Stimulated activated memory B cell treated with anti-CD40 and anti-IgM and Interleukin-4, amounts not matched to agents 10 μg/mL and 1 μg/mL and 100 μg/mL, for 72 hours (primary cell): ENCODE results near the gene ACTR1A.
"Not testable (repeated sequence)": the region's sequence is repeated elsewhere in the genome, so short reads cannot be mapped to it uniquely, and the experiment has no call there.

Source experiments
- ATAC-seq: fragments of 150-1000 bp; cut with Tn5 transposase; 2 replicates; pipeline ENCODE4 v1.10.0; 2021
- H3K27ac Mint-ChIP-seq: one replicate; pipeline ENCODE4 v1.8.0; 2022; ENCODE audit warnings: mild to moderate bottlenecking, mixed read lengths
- H3K27me3 Mint-ChIP-seq: one replicate; pipeline ENCODE4 v1.8.0; 2022; ENCODE audit warnings: mixed read lengths
- H3K36me3 Mint-ChIP-seq: one replicate; pipeline ENCODE4 v1.8.0; 2022; ENCODE audit warnings: mixed read lengths
- H3K4me1 Mint-ChIP-seq: one replicate; pipeline ENCODE4 v1.8.0; 2022; ENCODE audit warnings: mixed read lengths
- H3K4me3 Mint-ChIP-seq: one replicate; pipeline ENCODE4 v1.8.0; 2022; ENCODE audit warnings: mild to moderate bottlenecking, moderate library complexity, mixed read lengths
- H3K9me3 Mint-ChIP-seq: one replicate; pipeline ENCODE4 v1.8.0; 2022; ENCODE audit warnings: mixed read lengths

ACTR1A gene

GRCh38 chr10:102502337-102503151 is at the start of gene ACTR1A:
Gene ACTR1A, minus strand, starts transcription at chr10:102502712. Its CDS starts 65 bp downstream, at chr10:102502647.
- peaks cover 48% of the 10 kb centered on the region for H3K4me1 Mint-ChIP-seq
- H3K4me3 Mint-ChIP-seq, result no peak within 1 kb of the TSS
- no peaks in the 10 kb centered on the region for H3K27me3 Mint-ChIP-seq
- no peaks in the 10 kb centered on the region for H3K36me3 Mint-ChIP-seq
- ATAC-seq, result peak; percentile 78
- H3K27ac Mint-ChIP-seq, result no peak within 1 kb of the TSS
- no peaks in the 10 kb centered on the region for H3K9me3 Mint-ChIP-seq

- no peaks in the 10 kb centered on the region for H3K9me3 Mint-ChIP-seq
- H3K4me1 Mint-ChIP-seq, result peaks cover 11% of the 10 kb centered on the region
- ATAC-seq, result no peak
- peaks cover 23% of the 10 kb centered on the region for H3K36me3 Mint-ChIP-seq
- no peak overlapping the region for H3K4me3 Mint-ChIP-seq
- H3K27ac Mint-ChIP-seq, result no peak overlapping the region
- H3K27me3 Mint-ChIP-seq, result no peaks in the 10 kb centered on the region
Observed at GRCh38 chr10:102550636-102551210, 48.2 kb upstream of the ACTR1A start.

DNA sequence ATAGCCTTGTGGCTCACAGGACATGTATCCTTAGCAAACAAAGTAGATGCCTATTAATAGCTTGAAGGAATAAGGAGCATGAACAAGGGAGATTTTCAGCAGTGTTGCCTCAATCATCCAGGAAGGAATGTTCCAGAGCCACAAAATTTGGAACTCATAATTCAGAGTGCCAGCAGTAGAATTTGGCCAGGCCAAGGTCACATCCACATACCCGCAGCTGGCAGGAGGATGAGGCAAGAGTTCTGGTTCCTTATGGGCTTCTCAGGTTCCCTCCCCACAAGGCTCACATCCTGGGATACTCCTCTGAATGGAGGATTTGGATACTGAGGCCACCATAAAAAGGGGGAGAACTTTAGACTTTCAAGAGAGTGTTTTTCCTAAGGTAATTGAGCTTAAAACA is 47.0 kb upstream of the ACTR1A start:
- ATAC-seq, result no peak
- H3K27me3 Mint-ChIP-seq, result no peaks in the 10 kb centered on the region
- peaks cover 15% of the 10 kb centered on the region for H3K4me1 Mint-ChIP-seq
- H3K27ac Mint-ChIP-seq, result no peak overlapping the region
- H3K36me3 Mint-ChIP-seq, result peaks cover 25% of the 10 kb centered on the region
- H3K4me3 Mint-ChIP-seq, result no peak overlapping the region
- H3K9me3 Mint-ChIP-seq, result no peaks in the 10 kb centered on the region

DNA sequence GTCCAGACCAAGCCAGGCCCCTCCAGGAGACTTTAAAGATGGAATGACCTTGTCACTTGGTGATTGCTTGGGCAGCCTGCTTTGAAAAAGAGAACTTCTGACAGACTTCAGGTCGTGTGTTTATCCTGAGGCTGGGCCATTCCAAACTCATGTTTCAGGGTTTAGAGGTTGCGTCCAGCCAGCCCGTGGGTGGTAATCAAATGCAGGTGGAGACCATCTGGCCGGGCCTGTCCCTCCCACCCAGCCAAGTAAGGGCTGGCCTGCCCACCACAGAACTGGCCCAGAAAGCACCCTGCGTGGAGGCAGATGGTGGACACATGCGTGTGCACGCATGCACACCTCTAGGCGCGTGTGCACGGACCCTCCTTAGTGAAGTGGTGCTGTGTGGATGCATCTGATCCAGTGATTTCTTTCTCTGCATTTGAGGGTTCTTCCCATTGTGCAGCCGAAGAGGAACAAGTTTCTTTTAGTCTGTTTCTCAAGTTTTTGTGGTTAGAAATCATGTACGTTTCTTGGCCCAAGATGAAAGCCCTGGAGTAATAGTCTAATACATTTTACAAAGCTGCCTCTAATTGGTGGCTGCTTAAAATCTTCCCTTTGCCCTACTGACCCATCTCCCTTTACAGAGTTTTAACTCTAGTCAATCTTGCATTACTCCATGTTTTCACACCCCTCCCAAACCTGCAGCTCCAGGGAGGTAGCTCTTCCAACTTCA is 44.3 kb upstream of the ACTR1A start:
- H3K4me3 Mint-ChIP-seq, result no peak overlapping the region
- no peaks in the 10 kb centered on the region for H3K27me3 Mint-ChIP-seq
- no peaks in the 10 kb centered on the region for H3K9me3 Mint-ChIP-seq
- peaks cover 22% of the 10 kb centered on the region for H3K4me1 Mint-ChIP-seq
- H3K36me3 Mint-ChIP-seq, result peaks cover 20% of the 10 kb centered on the region
- no peak for ATAC-seq
- H3K27ac Mint-ChIP-seq, result no peak overlapping the region

DNA sequence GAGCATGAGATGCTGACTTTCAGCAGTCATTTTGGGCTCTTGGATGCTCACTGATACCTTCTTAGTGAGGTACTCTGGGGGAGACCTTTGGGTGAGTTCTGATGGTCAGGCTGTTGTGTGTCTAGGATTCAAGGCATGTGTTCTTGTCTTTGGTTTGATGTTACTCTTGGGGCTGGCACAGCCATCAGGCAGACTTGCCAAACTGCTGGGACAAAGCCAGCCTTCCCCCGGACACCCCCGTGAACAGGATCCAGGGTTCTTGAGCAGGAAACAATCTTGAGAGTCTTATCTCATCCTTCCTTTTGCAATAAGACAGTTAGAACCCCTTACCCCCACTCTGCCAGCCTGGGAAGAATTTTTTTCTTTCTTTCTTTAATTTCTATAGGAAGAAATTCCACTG is 43.5 kb upstream of the ACTR1A start:
- no peak overlapping the region for H3K27ac Mint-ChIP-seq
- H3K9me3 Mint-ChIP-seq, result no peaks in the 10 kb centered on the region
- H3K27me3 Mint-ChIP-seq, result no peaks in the 10 kb centered on the region

GRCh38 chr10:102545265-102545871 is 42.9 kb upstream of the ACTR1A start:
- Mint-ChIP-seq H3K27me3 (no peaks in the 10 kb centered on the region), H3K27ac (no peak overlapping the region), H3K4me3 (no peak overlapping the region), H3K36me3 (peaks cover 11% of the 10 kb centered on the region), H3K9me3 (no peaks in the 10 kb centered on the region), H3K4me1 (peaks cover 22% of the 10 kb centered on the region)
- ATAC-seq, result no peak

More for the DNA sequence above, 43.5 kb upstream of the ACTR1A start:
- H3K36me3 Mint-ChIP-seq, result peaks cover 17% of the 10 kb centered on the region
- H3K4me3 Mint-ChIP-seq, result no peak overlapping the region
- no peak for ATAC-seq
- H3K4me1 Mint-ChIP-seq, result peaks cover 22% of the 10 kb centered on the region

- Mint-ChIP-seq H3K27me3 (no peaks in the 10 kb centered on the region), H3K9me3 (no peaks in the 10 kb centered on the region), H3K27ac (no peak overlapping the region), H3K4me3 (no peak overlapping the region), H3K36me3 (peaks cover 5% of the 10 kb centered on the region), H3K4me1 (peaks cover 31% of the 10 kb centered on the region)
- ATAC-seq, result no peak
Observed at GRCh38 chr10:102542800-102543418, 40.4 kb upstream of the ACTR1A start.

- no peaks in the 10 kb centered on the region for H3K27me3 Mint-ChIP-seq
- H3K4me3 Mint-ChIP-seq, result no peak overlapping the region
- no peak overlapping the region for H3K27ac Mint-ChIP-seq
- H3K4me1 Mint-ChIP-seq, result peaks cover 31% of the 10 kb centered on the region
- peaks cover 15% of the 10 kb centered on the region for H3K36me3 Mint-ChIP-seq
- H3K9me3 Mint-ChIP-seq, result no peaks in the 10 kb centered on the region
- peak; percentile 77 for ATAC-seq
Observed at GRCh38 chr10:102540023-102540422, 37.5 kb upstream of the ACTR1A start.

DNA sequence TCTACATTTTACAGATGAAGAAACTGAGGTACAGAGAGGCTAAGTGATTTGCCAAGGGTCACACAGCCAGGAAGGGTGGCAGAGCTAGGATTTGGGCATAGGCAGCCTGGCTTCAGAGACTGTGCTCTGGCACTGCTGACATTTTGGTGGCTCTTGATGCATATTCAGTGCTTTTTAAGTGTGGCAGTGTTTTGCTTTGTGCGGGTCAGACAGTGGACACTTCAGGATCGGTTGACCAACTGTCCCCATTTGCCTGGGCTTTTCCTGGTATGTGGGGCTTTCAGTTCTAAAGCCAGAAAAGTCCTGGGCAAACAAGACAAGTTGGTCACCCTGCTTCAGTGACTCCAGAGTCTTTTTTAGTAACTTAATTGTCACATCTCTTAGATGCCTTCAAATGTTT is 36.3 kb upstream of the ACTR1A start:
- ATAC-seq, result no peak
- H3K4me1 Mint-ChIP-seq, result peaks cover 31% of the 10 kb centered on the region
- peak overlapping the region; percentile 27 for H3K27ac Mint-ChIP-seq

GRCh38 chr10:102537948-102538347 is 35.4 kb upstream of the ACTR1A start:
- Mint-ChIP-seq H3K4me1 (peaks cover 29% of the 10 kb centered on the region), H3K36me3 (peaks cover 23% of the 10 kb centered on the region), H3K4me3 (no peak overlapping the region), H3K27ac (peak overlapping the region; percentile 25), H3K27me3 (no peaks in the 10 kb centered on the region), H3K9me3 (no peaks in the 10 kb centered on the region)
- peak; percentile 36 for ATAC-seq

More for the DNA sequence above, 36.3 kb upstream of the ACTR1A start:
- Mint-ChIP-seq H3K36me3 (peaks cover 20% of the 10 kb centered on the region), H3K27me3 (no peaks in the 10 kb centered on the region), H3K4me3 (no peak overlapping the region), H3K9me3 (no peaks in the 10 kb centered on the region)

GRCh38 chr10:102537367-102537766 is 34.9 kb upstream of the ACTR1A start:
- Mint-ChIP-seq H3K4me1 (peaks cover 24% of the 10 kb centered on the region), H3K27ac (peak overlapping the region; percentile 25), H3K4me3 (no peak overlapping the region), H3K36me3 (peaks cover 29% of the 10 kb centered on the region), H3K27me3 (no peaks in the 10 kb centered on the region), H3K9me3 (no peaks in the 10 kb centered on the region)
- peak; percentile 71 for ATAC-seq

DNA sequence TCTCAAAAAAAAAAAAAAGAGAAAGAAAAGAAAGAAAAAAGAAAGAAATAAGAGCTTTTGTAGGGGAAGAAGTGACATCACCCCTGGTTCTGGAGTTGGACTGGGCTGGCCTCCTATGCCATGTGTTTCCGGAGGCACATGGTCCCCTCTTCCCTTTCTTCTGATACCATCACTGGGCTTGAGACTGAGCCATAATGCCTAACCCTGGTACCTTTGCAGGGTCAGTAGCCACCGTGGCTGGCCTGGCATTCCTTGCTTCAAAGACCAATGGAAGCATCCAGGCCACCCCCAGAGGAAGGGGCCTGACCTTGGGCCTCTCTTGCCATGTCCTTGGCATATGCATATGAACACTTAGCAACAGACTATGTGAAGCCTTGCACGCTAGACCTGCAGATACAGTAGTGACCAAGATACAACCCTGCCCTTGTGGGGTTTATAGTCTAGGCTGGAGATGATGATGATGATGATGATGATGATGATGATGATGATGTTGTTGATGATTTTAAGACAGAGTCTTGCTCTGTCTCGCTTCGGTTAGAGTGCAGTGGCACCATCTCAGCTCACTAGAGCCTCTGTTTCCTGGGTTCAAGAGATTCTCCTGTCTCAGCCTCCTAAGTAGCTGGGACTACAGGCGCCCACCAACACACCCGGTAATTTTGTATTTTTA is 33.1 kb upstream of the ACTR1A start:
- Mint-ChIP-seq H3K4me3 (no peak overlapping the region), H3K27me3 (no peaks in the 10 kb centered on the region), H3K27ac (no peak overlapping the region), H3K9me3 (no peaks in the 10 kb centered on the region), H3K36me3 (peaks cover 29% of the 10 kb centered on the region), H3K4me1 (peaks cover 31% of the 10 kb centered on the region)
- ATAC-seq, result no peak

DNA sequence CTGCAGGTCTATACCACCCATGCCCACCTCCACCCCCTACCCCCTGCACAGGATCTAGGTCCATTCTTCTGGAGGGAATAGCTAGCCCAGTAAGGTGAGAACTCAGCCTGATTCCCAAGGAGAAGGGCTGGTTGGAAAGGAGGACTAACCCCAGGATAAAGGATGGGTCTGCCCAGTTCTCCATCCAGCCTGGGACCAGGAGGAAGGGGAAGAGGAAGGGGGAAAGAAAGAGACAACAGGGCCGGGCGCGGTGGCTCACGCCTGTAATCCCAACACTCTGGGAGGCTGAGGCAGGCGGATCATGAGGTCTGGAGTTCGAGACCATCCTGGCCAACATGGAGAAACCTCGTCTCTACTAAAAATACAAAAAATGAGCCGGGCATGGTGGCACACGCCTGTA is 32.5 kb upstream of the ACTR1A start:
- H3K4me3 Mint-ChIP-seq, H3K9me3 Mint-ChIP-seq, ATAC-seq, H3K27me3 Mint-ChIP-seq, H3K27ac Mint-ChIP-seq: not testable (repeated sequence)
- peaks cover 31% of the 10 kb centered on the region for H3K4me1 Mint-ChIP-seq
- H3K36me3 Mint-ChIP-seq, result peaks cover 29% of the 10 kb centered on the region

GRCh38 chr10:102534333-102534732 is 31.8 kb upstream of the ACTR1A start:
- H3K4me3 Mint-ChIP-seq, result no peak overlapping the region

More at GRCh38 chr10:102534333-102534732, 31.8 kb upstream of the ACTR1A start:
- Mint-ChIP-seq H3K4me1 (peaks cover 31% of the 10 kb centered on the region), H3K36me3 (peaks cover 29% of the 10 kb centered on the region), H3K27me3 (no peaks in the 10 kb centered on the region), H3K9me3 (no peaks in the 10 kb centered on the region), H3K27ac (no peak overlapping the region)
- no peak for ATAC-seq
